Measurements from ENCODE around the gene PDCD6IP. TPM values are rescaled to one million over a fixed set of nuclear protein-coding genes. Genes with fewer than 3 reads are reported as not detected.

The PDCD6IP gene
- total RNA-seq, 1 donor from 2014 or later = 134 TPM

DNA sequence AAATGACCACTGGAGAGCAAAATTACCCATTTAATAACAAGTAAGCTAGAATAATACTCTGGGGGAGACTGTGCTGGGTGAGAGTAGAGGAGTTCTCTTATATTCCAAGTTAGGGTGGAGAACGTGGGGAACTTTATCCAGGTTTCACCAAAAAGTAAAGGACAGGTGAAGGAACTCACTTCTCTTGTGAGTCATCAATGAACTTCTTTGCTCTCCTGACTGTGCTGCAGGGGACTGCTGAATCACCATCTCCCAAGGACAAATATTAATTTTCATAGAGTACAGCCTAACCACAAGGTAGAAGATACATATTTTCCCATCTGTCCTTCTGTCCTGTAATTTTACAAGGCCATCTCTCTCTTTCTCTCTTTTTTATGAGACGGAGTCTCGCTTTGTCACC, 8.3 kb upstream of the PDCD6IP start:
- intact Hi-C loops (cut with DNase I) = loop anchor here (10.0 kb wide), 2 partner anchors 355 to 675 kb away; partner anchors contain the start of gene CRTAP
- no peak for DNase-seq (ENCODE audit: low spot score)

DNA sequence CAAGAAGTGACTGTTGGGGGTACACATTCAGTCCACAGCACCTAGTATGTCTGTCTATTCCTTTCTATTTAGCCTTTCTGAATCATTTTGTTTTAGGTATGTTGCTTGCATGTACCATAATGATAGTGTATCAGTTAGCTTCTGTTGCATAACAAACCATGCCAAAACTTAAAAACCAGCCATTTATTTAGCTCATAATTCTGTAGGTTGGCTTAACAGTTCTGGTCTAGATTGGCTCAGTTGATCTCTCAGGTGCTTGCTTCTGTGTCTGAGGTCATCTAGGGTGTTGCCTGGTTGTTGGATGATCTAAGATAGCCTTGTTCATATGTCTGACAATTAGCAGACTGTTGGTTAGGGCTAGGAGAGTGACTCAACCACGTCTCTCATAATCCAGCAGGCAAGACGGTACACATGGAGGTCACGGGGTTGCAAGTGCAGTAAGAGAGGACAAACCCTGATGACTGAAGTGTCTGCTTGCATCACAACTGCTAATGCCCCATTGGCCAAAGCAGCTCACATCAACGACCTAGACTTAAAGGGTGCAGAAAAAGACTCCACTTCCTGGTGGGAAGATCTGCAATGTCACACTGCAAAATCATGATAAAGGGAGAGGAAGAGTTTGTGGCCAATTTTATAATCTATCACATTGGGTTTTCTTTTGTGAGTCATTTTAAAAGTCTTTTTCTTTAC, 6.8 kb upstream of the PDCD6IP start:
- DNase-seq (ENCODE audit: low spot score) = no peak
- intact Hi-C loops (cut with DNase I) = loop anchor here (10.0 kb wide), 2 partner anchors 357 to 677 kb away; partner anchors contain the start of gene CRTAP

DNA sequence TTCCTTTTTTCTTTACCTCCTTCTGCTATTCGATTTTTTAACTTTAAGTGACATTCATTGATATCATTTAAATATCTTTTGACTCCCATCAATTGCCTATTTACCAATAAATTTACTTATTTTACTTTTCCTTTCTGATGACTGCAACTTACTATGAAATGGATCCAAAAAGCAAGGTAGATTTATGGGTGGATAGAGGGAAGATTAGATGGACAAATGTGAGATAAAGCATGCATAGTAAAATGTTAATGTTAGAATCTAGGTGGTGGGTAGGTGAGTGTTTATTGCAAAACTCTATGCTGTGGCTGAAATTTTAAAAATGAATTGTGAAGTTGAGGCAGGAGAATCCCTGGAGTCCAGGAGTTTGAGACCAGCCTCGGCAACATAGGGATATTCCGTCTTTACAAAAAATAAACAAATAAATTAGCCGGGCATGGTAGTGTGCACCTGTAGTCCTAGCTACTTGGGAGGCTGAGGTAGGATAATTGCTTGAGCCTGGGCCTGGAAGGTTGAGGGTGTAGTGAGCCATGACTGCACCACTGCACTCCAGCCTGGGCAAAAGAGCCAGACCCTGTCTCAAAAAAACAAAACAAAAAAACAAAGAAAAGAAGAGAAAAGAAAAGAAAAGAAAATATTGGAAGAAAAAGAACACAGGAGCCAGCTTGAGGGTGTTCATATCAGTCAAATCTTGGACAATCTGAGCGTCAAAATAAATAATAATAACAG, 6.1 kb upstream of the PDCD6IP start:
- intact Hi-C loops (cut with DNase I) = loop anchor here (10.0 kb wide), 2 partner anchors 358 to 678 kb away; partner anchors contain the start of gene CRTAP
- DNase-seq (ENCODE audit: low spot score) = no peak

DNA sequence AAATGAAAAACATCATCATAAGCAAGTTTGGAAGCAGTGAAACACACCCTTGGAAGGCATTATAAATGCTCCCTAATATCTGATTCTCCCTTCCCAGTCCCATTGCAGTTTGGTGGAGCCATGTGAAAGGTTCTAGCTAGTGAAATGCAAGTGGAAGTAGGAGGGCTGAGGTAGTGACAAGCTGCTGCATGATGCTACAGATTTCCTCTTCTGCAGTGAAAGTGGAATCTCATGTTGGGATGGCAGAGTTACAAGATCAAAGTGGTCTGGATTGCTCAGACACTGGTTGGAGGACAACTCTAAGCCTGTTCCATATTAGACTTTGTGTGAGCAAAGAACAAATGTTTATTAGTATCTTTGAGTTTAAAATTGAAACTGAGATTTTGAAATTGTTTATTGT, 3.3 kb upstream of the PDCD6IP start:
- intact Hi-C loops (cut with DNase I) = loop anchor here (5.0 to 10.0 kb wide), 4 partner anchors 78 to 680 kb away; partner anchors contain the start of genes CLASP2 and CRTAP
- no peak for DNase-seq (ENCODE audit: low spot score)

DNA sequence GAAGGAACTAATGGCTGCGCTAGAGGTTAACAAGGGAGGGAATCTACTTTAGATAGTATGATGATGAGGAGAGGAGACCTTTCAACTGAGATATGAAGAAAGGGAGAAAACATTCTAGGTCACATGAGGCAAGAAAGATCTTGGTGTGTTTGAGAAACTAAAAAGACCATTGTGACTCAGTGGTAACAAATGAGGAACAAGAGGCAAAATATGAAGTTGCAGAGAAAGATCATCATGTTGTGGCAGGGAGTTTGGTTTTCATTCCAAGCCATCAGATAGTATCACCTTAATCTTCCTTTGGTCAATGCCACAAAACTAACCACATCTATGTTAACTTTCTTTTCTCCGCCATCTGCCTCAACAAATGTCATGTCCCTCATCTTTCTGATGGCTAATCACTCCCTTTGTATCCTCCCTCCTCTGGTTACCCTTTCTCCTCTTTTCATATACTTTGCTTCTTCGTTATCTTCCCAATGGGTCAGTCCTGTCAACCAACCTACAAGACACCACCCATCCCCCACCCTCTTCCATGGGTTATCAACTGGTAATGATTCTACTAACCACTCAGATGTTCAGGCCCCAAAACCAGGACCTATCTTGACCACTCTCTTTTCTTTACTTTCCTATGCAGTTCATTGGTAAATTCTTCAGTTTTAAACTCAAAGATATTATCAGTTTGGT, 2.4 kb upstream of the PDCD6IP start:
- intact Hi-C loops (cut with DNase I) = loop anchor here (5.0 to 10.0 kb wide), 4 partner anchors 79 to 681 kb away; partner anchors contain the start of genes CLASP2 and CRTAP
- no peak for DNase-seq (ENCODE audit: low spot score)

DNA sequence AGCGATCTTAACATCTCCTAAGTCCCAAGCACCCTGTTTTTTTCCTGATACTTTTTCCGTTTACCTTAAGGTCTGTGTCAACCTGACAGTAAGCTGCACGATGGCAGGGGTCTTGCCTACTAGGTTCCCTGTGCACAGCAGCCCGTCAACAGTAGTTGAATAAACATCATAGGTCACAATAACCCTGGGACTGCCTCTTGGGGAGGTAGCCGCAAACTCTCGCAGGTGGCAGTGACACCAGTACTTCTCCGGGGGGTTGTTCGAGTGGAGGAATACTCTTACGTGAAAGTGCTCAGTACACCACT, 365 bp upstream of the PDCD6IP start:
- intact Hi-C loops (cut with DNase I) = loop anchor here (5.0 to 10.0 kb wide), 4 partner anchors 81 to 683 kb away; partner anchors contain the start of genes CLASP2 and CRTAP
- DNase-seq (ENCODE audit: low spot score) = no peak

DNA sequence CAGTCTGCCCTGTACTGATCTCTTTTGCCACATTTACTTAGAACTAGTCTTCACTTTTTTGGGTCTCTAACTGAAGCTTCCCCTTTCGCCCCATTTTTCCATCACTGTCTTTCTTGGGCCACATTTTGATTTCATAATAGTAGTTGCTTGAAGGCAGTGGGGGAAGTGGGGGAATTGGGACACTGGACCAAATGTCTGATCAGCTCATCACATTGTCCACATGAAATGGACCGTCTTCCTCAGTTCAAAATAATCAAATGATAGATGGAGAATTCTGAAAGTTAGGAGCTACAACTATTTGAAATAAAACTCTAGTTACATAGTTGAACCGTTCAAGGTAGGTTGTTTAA, 747 bp downstream of the PDCD6IP start:
- intact Hi-C loops (cut with DNase I) = loop anchor here (5.0 to 10.0 kb wide), 4 partner anchors 82 to 684 kb away; partner anchors contain the start of genes CLASP2 and CRTAP

DNA sequence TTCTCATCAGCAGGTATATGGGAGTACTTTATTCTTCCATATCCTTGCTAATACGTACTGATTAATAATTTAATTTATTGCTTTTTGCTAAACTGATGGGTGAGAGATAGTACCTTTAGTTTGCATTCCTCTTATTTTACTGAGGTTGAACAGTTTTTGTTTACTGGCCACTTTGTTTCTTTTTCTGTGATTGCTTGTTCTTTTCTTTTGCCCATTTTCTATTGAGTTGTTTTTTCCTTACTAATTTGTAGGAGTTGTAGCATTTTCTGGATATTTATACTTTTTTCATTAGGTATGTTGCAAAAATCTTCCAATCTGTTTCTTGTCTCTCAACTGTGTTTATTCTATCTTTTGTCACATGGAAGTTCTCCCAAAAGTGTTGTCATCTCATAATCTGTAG, 4.8 kb downstream of the PDCD6IP start:
- no peak for DNase-seq (ENCODE audit: low spot score)
- intact Hi-C loops (cut with DNase I) = no loop called here

More for the DNA sequence above, 747 bp downstream of the PDCD6IP start:
- no peak for DNase-seq (ENCODE audit: low spot score)

DNA sequence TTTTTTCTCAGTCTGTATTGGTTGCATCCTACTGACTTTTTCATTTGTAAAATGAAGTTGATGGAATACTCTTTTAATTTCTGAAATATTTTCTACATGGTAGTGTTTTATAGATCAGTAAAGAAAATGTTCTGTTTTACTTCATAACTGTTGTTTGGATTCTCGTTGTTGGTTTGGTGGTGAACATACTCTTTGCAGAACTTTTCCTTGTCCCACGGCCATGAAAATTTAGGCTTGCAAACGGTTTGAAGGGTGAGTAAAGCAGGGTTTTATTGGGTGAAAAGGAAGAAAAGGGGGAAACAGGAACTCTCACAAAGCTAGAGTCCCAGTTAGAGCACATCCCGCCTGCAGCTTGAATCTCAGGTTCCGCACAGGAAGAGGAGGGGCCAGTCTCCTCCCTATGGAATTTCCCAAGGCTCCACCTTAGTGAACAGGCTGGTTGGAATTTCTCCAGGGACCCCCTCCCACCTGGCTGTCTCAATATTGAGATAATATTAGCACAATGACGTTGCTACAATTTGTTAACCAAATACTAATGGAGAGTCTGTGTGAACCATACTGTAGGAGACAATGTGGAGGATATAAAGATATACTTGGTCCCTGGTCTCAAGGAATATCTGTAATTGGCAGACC, 5.6 kb downstream of the PDCD6IP start:
- DNase-seq (ENCODE audit: low spot score) = no peak
- intact Hi-C loops (cut with DNase I) = no loop called here

DNA sequence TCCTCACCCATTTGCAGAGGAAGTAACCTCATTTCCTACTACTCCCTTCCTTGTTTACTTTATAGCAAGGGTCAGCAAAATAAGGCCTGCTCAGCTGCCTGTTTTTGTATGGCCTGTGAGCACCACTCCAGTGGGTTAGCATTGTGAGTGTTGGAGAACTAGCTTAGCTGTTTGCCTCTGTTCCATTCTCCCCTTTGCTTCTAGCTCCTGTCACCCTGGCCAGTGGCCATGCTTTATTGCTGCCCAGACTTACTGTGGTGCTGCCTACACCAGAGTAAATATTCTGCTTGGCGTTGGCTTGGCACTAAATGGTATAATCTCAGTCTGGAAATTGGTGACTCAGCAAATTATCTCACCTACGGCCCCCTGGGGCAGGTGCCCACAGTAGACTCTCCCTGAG, 8.8 kb downstream of the PDCD6IP start:
- no peak for DNase-seq (ENCODE audit: low spot score)
- intact Hi-C loops (cut with DNase I) = no loop called here

DNA sequence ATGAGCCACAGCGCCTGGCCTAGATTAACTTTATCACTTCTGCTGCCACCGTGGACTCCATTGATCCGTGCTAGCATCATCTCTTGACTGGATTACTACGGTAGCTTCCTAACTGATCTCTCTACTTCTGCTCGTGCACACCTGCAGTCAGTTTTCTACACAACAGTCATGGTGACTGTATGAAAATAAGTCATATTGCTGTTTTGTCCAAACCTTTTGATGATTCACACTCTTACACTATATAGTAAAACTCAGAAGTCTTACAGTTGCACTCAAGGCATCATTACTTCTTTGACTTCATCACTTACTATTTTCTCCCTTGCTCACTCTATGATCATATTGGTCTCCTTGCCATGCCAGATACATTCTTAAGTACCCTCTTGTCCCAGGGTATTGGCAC, 10.1 kb downstream of the PDCD6IP start:
- intact Hi-C loops (cut with DNase I) = no loop called here
- no peak for DNase-seq (ENCODE audit: low spot score)

DNA sequence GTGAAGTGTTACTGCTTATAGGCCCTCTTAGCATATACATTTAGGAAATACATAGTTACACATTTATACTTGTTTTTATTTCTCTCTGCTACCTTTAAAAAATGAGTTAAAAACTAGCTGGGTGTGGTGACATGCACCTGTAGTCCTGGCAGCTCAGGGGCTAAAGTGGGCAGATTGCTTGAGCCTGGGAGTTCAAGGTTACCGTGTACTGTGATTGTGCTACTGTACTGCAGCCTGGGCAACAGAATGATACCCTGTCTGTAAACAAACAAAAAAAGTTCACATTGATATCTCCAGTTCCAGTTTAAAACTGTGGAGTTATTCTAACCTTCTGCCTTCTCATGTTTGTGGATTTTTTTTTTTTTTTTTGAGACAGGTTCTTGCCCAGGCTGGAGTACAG, 12.1 kb downstream of the PDCD6IP start:
- DNase-seq (ENCODE audit: low spot score) = no peak
- intact Hi-C loops (cut with DNase I) = no loop called here

DNA sequence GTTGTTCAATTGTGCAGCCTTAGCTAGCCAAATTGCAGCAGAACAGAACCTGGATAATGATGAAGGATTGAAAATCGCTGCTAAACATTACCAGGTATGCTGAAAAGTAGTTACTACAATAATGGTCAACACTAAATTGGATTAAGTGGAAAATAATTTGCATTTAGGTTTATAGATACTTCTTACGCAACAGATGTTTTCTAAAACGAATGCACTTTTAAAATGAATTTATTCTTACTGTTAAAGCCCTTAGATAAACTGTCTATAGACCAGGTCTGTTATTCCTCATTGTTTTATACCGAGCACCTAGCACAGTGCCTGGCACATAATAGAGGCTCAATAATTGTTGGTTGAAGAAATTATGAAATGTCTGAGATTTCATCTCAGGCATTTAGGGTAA, 23.6 kb downstream of the PDCD6IP start:
- no peak for DNase-seq (ENCODE audit: low spot score)
- intact Hi-C loops (cut with DNase I) = no loop called here

DNA sequence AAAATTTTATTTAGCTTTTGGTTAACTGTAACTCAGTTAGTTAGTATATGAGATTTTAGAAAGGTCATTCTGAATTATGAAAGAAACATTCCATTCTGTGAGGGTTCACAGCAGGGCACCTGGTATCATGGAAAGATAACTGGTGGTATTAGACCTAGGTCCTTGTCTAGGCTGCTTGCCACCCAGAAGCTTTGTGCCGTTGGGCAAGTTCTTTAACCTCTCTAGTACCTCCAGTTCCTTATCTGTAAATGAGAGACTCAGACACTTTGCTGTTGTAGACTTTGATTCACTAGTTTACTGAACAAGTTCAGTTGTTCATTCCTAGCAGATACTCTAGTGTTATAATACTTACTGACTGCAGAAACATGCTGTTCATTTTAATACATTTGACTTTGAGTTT, 25.4 kb downstream of the PDCD6IP start:
- intact Hi-C loops (cut with DNase I) = no loop called here
- DNase-seq (ENCODE audit: low spot score) = no peak

DNA sequence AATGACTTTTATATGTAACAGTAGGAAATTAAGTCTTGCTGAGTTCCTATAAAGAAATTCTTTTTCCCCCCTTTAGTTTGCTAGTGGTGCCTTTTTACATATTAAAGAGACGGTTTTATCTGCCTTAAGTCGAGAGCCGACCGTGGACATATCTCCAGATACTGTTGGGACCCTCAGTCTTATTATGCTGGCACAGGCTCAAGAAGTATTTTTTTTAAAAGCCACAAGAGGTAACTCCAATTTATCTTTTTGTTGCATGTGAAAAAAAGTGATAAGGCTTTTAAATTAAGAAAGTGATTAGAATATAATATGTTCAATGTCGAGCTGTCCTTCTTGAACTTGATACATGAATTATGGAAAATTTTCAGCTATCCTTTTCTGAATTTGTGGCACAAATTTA, 26.7 kb downstream of the PDCD6IP start:
- intact Hi-C loops (cut with DNase I) = no loop called here
- no peak for DNase-seq (ENCODE audit: low spot score)

DNA sequence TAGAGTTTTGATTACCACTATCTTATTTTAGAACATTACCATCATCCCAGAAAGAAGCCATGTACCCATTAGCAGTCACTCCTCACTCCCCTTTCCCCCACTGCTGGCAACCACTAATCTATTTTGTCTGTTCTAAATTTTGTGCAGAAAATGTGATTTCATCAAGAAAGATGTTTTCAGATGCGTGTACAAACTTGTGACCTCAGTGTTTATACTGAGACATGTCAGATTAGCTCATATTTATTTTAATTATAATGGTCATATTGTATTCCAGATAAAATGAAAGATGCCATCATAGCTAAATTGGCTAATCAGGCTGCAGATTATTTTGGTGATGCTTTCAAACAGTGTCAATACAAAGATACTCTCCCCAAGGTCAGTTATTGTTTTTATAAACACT, 27.8 kb downstream of the PDCD6IP start:
- intact Hi-C loops (cut with DNase I) = no loop called here
- DNase-seq (ENCODE audit: low spot score) = no peak

DNA sequence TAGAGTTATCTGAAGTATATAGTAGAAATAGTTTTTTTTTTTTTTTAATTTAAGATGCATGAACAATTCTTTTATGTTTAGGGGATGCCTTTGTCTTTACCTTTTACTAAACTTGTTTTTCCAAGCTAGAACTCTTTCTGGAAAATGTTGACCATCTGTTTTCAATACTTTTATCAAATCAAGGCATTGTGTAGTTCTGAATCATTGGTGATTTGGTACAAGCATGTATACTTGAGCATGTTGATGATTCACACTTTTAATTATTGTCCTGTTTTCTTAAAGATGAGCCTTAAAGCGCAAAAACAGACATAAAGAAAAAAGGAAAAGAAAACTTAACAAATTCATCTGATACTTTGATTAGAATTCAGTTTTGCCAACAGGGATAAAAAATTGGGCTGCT, 28.3 kb downstream of the PDCD6IP start:
- no peak for DNase-seq (ENCODE audit: low spot score)
- intact Hi-C loops (cut with DNase I) = no loop called here

DNA sequence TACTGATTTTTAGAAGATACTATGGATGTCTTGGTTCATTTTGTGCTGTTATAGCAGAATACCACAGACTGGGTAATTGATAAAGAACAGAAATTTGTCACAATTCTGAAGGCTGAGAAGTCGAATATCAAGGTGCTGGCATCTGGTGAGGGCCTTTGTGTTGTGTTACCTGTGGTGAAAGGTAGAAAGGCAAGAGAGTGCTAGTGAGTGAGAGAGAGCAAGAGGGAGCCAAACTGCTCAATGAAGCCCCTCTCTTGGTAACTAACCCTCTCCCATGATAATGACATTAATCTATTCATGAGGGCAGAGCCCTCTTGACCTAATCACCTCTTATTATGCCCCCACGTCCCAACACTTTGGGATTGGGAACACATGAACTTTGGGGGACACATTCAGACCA, 31.3 kb downstream of the PDCD6IP start:
- intact Hi-C loops (cut with DNase I) = no loop called here

DNA sequence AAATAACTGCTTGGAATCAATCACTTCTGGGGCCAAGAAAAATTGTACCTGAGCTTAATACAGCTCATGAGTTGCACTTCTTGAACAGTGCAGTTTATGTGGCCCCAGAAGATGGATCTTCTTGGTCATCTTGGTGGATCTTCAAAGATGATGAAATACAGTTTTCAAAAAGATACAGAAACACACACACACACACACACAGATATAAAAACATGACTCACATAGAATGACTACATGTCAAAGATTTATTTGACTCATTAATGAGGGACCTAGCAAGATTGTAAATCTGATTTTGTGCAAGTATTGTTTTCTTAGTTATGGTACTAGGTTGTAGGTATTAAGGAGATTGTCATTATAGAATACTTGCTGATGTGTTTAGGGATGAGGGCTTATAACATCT, 32.6 kb downstream of the PDCD6IP start:
- intact Hi-C loops (cut with DNase I) = no loop called here
- no peak for DNase-seq (ENCODE audit: low spot score)

More for the DNA sequence above, 31.3 kb downstream of the PDCD6IP start:
- DNase-seq (ENCODE audit: low spot score) = no peak

All from cardiac septum (tissue), 1 donor.